Adrenal gland (tissue), 12 donors: ENCODE results near the gene CGNL1. TPM values are rescaled to one million over a fixed set of nuclear protein-coding genes. Genes with fewer than 3 reads are reported as not detected.
A peak's percentile ranks its signal among the peaks of the same experiment; 100 is the strongest.

Experiments used
- DNase-seq, 7 donors: peaks; one replicate each; pipeline ENCODE4 v3.0.0-alpha.2; 2019 to 2020
- H3K27ac ChIP-seq, 5 donors: fragments of 200-600 bp; sonication (generic) in 4 of 5; 1 replicate in 3 of 5; 2 replicates in 2 of 5; pipeline versions ENCODE4 v1.5.1 to v1.8.0; 2016 to 2020; ENCODE audit warnings: mild to moderate bottlenecking in 1 of 5
- H3K27me3 ChIP-seq: fragments of 200-600 bp; 2 replicates; pipeline ENCODE4 v1.8.0; 2021
- H3K36me3 ChIP-seq, 2 donors: fragments of 200-600 bp; replicated peaks in 1 of 2; 1 replicate in 1 of 2; 2 replicates in 1 of 2; pipeline versions ENCODE4 v1.5.1 to v1.8.0; 2018 to 2022
- H3K4me1 ChIP-seq, 2 donors: fragments of 200-600 bp; replicated peaks in 1 of 2; 1 replicate in 1 of 2; 2 replicates in 1 of 2; pipeline versions ENCODE4 v1.5.1 to v1.8.0; 2018 to 2021
- H3K4me3 ChIP-seq, 4 donors: fragments of 200-600 bp; sonication (generic) in 3 of 4; one replicate each; pipeline ENCODE4 v1.5.1; 2016 to 2018
- H3K9me3 ChIP-seq, 3 donors: fragments of 200-600 bp; sonication (generic) in 1 of 3; replicated peaks in 1 of 3; 1 replicate in 2 of 3; 2 replicates in 1 of 3; pipeline versions ENCODE4 v1.5.1 to v1.8.0; 2016 to 2021
- CTCF ChIP-seq, 6 experiments: fragments of 450-650 bp in 4 of 6; fragments of 200-600 bp in 2 of 6; sonication (generic) in 1 of 6; IDR thresholded peaks; 1 replicate in 5 of 6; 2 replicates in 1 of 6; pipeline versions ENCODE4 v1.5.1 to v1.8.0; 2016 to 2021; ENCODE audit warnings: antibody characterized with exemption in 6 of 6, mild to moderate bottlenecking in 2 of 6, moderate library complexity in 1 of 6
- POLR2A ChIP-seq, 2 donors: fragments of 450-650 bp; IDR thresholded peaks; one replicate each; pipeline ENCODE4 v1.6.1; 2017; ENCODE audit warnings: antibody characterized with exemption in 2 of 2, mild to moderate bottlenecking in 2 of 2, moderate library complexity in 1 of 2
- WGBS, 4 donors: extraction: QIAGEN DNeasy Blood & Tissue Kit in 2 of 4; methylation state at CpG; one replicate each; pipeline versions ENCODE4 v1.1.5 to v1.1.7; 2013 to 2017; 5-methylcytosine and 5-hydroxymethylcytosine counted together
- intact Hi-C, 2 donors: fragments of 100-400 bp; cut with DNase I; formaldehyde crosslinking; loops; one replicate each; pipeline versions ENCODE4 v1.14.1 to v1.15.0; 2022 to 2023
- polyA plus RNA-seq, 3 donors: library from polyadenylated mRNA; stranded (reverse); fragments of 200-250 nt in 2 of 3; fragments of 350-450 nt in 1 of 3; fragmentation: Illumina TruSeq in 1 of 3; extraction: RNeasy Lipid Tissue Mini Kit (QIAGEN cat#74804) in 1 of 3; gene quantifications; one replicate each; pipeline ENCODE4 v1.2.3, GENCODE V29; 2013 to 2014
- total RNA-seq, 9 donors: library from RNA; depleted of rRNA in 4 of 9; stranded (reverse); fragments of >200 nt in 4 of 9; fragments of 120-200 nt in 1 of 9; fragmentation: NEBNext Ultra II Directional in 1 of 9; extraction: Animal tissue kit (Norgen Biotek cat#: 25700) in 1 of 9; gene quantifications; one replicate each; pipeline versions ENCODE4 v1.1.0 to v1.2.4, GENCODE V29; 2013 to 2023
- donor health status: healthy with polysubstance abuse.
- donor health status: Bipolar disorder and iron deficiency.
- donor health status: DM: yes; HTN: yes; CAD: no.
- donor health status: DM: no; HTN: no; CAD: no.
- donor health status: DM: no; HTN: no; CAD: no.
- donor health status: DM: yes; HTN: yes; CAD: no.

CGNL1 gene
- total and polyA plus RNA-seq, 12 donors = 5.2 to 49.5 (median 22.0) TPM

GRCh38 chr15:57502116-57502515, 125.8 kb downstream of the CGNL1 start:
- no peaks in the 10 kb centered on the region for H3K9me3 ChIP-seq
- intact Hi-C loops = no loop called here
- no peak for DNase-seq
- peaks cover 0 to 8% of the 10 kb centered on the region in 2 donors for H3K4me1 ChIP-seq
- H3K36me3 ChIP-seq = no peaks in the 10 kb centered on the region
- TF ChIP-seq CTCF (IDR thresholded peaks at IDR 0.05) = no peak
- TF ChIP-seq POLR2A (IDR thresholded peaks at IDR 0.05) = no peak
- no peaks in the 10 kb centered on the region for H3K27me3 ChIP-seq
- H3K4me3 ChIP-seq = no peak overlapping the region
- no peak overlapping the region for H3K27ac ChIP-seq
- 41 to 53% (median 49%) methylated on average over 2 of the region's 2 CpGs for WGBS, 4 donors

- intact Hi-C loops = no loop called here
- H3K36me3 ChIP-seq = no peaks in the 10 kb centered on the region
- DNase-seq = no peak
- no peak for TF ChIP-seq POLR2A (IDR thresholded peaks at IDR 0.05)
- TF ChIP-seq CTCF (IDR thresholded peaks at IDR 0.05) = peak in 1 of 6 experiments; percentile 9
- peaks cover 0 to 8% of the 10 kb centered on the region in 2 donors for H3K4me1 ChIP-seq
- 91 to 93% (median 93%) methylated on average over 5 to 6 of the region's 6 CpGs for WGBS, 4 donors
- H3K4me3 ChIP-seq = no peak overlapping the region
- H3K9me3 ChIP-seq = no peaks in the 10 kb centered on the region
- H3K27ac ChIP-seq = no peak overlapping the region
- no peaks in the 10 kb centered on the region for H3K27me3 ChIP-seq
Observed at GRCh38 chr15:57503051-57503702, 126.9 kb downstream of the CGNL1 start.

- WGBS, 4 donors = 84 to 86% (median 85%) methylated on average over 8 to 9 of the region's 9 CpGs
- no peaks in the 10 kb centered on the region for H3K9me3 ChIP-seq
- no peaks in the 10 kb centered on the region for H3K27me3 ChIP-seq
- no peak for TF ChIP-seq CTCF (IDR thresholded peaks at IDR 0.05)
- no peak for TF ChIP-seq POLR2A (IDR thresholded peaks at IDR 0.05)
- peak in 1 of 7 donors; percentile 18 for DNase-seq
- intact Hi-C loops = no loop called here
- peaks cover 0 to 8% of the 10 kb centered on the region in 2 donors for H3K4me1 ChIP-seq
- H3K27ac ChIP-seq = no peak overlapping the region
- H3K36me3 ChIP-seq = no peaks in the 10 kb centered on the region
- no peak overlapping the region for H3K4me3 ChIP-seq
Observed at GRCh38 chr15:57503911-57504598, 127.8 kb downstream of the CGNL1 start.

- no peak overlapping the region for H3K27ac ChIP-seq
Observed at GRCh38 chr15:57504599-57504940, 128.3 kb downstream of the CGNL1 start.

More at GRCh38 chr15:57504599-57504940, 128.3 kb downstream of the CGNL1 start:
- TF ChIP-seq CTCF (IDR thresholded peaks at IDR 0.05) (no peak), POLR2A (IDR thresholded peaks at IDR 0.05) (no peak)
- 83 to 100% (median 85%) methylated on average over 1 of the region's 1 CpG; no CpG with 5 or more reads in 1 of the 4 donors for WGBS, 4 donors
- Histone ChIP-seq H3K9me3 (no peaks in the 10 kb centered on the region), H3K36me3 (no peaks in the 10 kb centered on the region), H3K4me3 (no peak overlapping the region), H3K27me3 (no peaks in the 10 kb centered on the region), H3K4me1 (peaks cover 0 to 8% of the 10 kb centered on the region in 2 donors)
- intact Hi-C loops = no loop called here
- DNase-seq = no peak
